Ishikawa (cell line): ENCODE measurements around the gene LRRFIP2.

Source experiments
- CEBPB ChIP-seq: IDR thresholded peaks from 2 replicates; pipeline ENCODE4 v1.6.1; 2012
- CREB1 ChIP-seq: IDR thresholded peaks from 2 replicates; pipeline ENCODE4 v1.6.1; 2012; ENCODE audit warnings: low read depth
- EGR1 ChIP-seq: IDR thresholded peaks from 2 replicates; pipeline ENCODE4 v1.6.1; 2012
- EP300 ChIP-seq: IDR thresholded peaks from 2 replicates; pipeline ENCODE4 v1.6.1; 2012; ENCODE audit warnings: borderline replicate concordance
- FOXM1 ChIP-seq: IDR thresholded peaks from 2 replicates; pipeline ENCODE4 v1.6.1; 2012; ENCODE audit warnings: low read depth, borderline replicate concordance
- MAX ChIP-seq: IDR thresholded peaks from 2 replicates; pipeline ENCODE4 v1.6.1; 2012
- NFIC ChIP-seq: IDR thresholded peaks from 2 replicates; pipeline ENCODE4 v1.6.1; 2012
- RAD21 ChIP-seq: IDR thresholded peaks from 2 replicates; pipeline ENCODE4 v1.6.1; 2012; ENCODE audit warnings: low read depth
- REST ChIP-seq: IDR thresholded peaks from 2 replicates; pipeline ENCODE4 v1.6.1; 2012; ENCODE audit warnings: low read depth, mild to moderate bottlenecking
- TAF1 ChIP-seq: IDR thresholded peaks from 2 replicates; pipeline ENCODE4 v1.6.1; 2012; ENCODE audit warnings: low read depth, mild to moderate bottlenecking
- TCF12 ChIP-seq: IDR thresholded peaks from 2 replicates; pipeline ENCODE4 v1.6.1; 2012; ENCODE audit warnings: low read depth
- TEAD4 ChIP-seq: IDR thresholded peaks from 2 replicates; pipeline ENCODE4 v1.6.1; 2012
- USF1 ChIP-seq: IDR thresholded peaks from 2 replicates; pipeline ENCODE4 v1.6.1; 2012
- YY1 ChIP-seq: IDR thresholded peaks from 2 replicates; pipeline ENCODE4 v1.6.1; 2012; ENCODE audit warnings: low read depth
- ZBTB7A ChIP-seq: IDR thresholded peaks from 2 replicates; pipeline ENCODE4 v1.6.1; 2012; ENCODE audit warnings: low read depth

LRRFIP2 gene

GRCh38 chr3:37130448-37130847 is 43.9 kb downstream of the LRRFIP2 start:
- TF ChIP-seq MAX, result no peak
- no peak for TF ChIP-seq TCF12
- no peak for TF ChIP-seq EGR1
- TF ChIP-seq NFIC, result no peak
- no peak for TF ChIP-seq RAD21
- TF ChIP-seq YY1, result no peak
- TF ChIP-seq REST, result no peak
- no peak for TF ChIP-seq TAF1
- TF ChIP-seq TEAD4, result no peak
- TF ChIP-seq USF1, result no peak
- no peak for TF ChIP-seq FOXM1
- no peak for TF ChIP-seq ZBTB7A
- TF ChIP-seq CEBPB, result no peak
- no peak for TF ChIP-seq EP300
- no peak for TF ChIP-seq CREB1

GRCh38 chr3:37129871-37130270 is 44.5 kb downstream of the LRRFIP2 start:
- TF ChIP-seq EP300 (no peak), YY1 (no peak), ZBTB7A (no peak), TAF1 (no peak), CEBPB (no peak), EGR1 (no peak), FOXM1 (no peak), TCF12 (no peak), USF1 (no peak), MAX (no peak), REST (no peak), RAD21 (no peak), CREB1 (no peak), NFIC (no peak), TEAD4 (no peak)

GRCh38 chr3:37127340-37127739 is 47.0 kb downstream of the LRRFIP2 start:
- TF ChIP-seq CREB1 (no peak), NFIC (no peak), CEBPB (no peak), TCF12 (no peak), REST (no peak), TAF1 (no peak), EP300 (no peak), TEAD4 (no peak), FOXM1 (no peak), MAX (no peak), RAD21 (no peak), USF1 (no peak), ZBTB7A (no peak), YY1 (no peak), EGR1 (no peak)

GRCh38 chr3:37126856-37127255 is 47.5 kb downstream of the LRRFIP2 start:
- no peak for TF ChIP-seq CEBPB
- no peak for TF ChIP-seq FOXM1
- TF ChIP-seq EP300, result no peak
- no peak for TF ChIP-seq MAX
- TF ChIP-seq TEAD4, result no peak
- no peak for TF ChIP-seq YY1
- TF ChIP-seq EGR1, result no peak
- no peak for TF ChIP-seq TAF1
- TF ChIP-seq CREB1, result no peak
- no peak for TF ChIP-seq RAD21
- TF ChIP-seq TCF12, result no peak
- TF ChIP-seq REST, result no peak
